ENCODE data around the gene C1QTNF6.

DNA sequence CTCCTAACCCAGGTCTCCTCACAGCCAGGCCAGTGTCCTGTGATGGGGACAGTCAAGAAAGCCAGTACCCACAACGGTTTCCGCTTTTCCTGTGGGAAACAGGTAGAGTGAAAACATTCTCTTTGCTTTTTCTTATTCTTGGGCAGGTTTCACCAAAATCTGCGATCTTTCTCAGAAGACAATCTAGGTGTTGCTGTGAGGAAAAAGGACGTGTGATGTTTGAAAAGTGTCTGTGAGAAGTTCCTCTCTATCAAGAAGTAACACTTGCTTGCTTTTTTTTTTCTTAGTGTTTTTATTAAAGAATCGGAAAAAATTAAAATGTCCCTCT, 29.1 kb downstream of the C1QTNF6 start:
- TF ChIP-seq, protein P1, sequence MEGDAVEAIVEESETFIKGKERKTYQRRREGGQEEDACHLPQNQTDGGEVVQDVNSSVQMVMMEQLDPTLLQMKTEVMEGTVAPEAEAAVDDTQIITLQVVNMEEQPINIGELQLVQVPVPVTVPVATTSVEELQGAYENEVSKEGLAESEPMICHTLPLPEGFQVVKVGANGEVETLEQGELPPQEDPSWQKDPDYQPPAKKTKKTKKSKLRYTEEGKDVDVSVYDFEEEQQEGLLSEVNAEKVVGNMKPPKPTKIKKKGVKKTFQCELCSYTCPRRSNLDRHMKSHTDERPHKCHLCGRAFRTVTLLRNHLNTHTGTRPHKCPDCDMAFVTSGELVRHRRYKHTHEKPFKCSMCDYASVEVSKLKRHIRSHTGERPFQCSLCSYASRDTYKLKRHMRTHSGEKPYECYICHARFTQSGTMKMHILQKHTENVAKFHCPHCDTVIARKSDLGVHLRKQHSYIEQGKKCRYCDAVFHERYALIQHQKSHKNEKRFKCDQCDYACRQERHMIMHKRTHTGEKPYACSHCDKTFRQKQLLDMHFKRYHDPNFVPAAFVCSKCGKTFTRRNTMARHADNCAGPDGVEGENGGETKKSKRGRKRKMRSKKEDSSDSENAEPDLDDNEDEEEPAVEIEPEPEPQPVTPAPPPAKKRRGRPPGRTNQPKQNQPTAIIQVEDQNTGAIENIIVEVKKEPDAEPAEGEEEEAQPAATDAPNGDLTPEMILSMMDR (IDR thresholded peaks at IDR 0.05), result no peak
- TF ChIP-seq FOXM1 (IDR thresholded peaks at IDR 0.05; ENCODE audit: low read depth) (no peak), NRF1 (IDR thresholded peaks at IDR 0.05; ENCODE audit: low read depth, low read length) (no peak), RAD21 (IDR thresholded peaks at IDR 0.05; ENCODE audit: low read length) (no peak), RFX5 (IDR thresholded peaks at IDR 0.05; ENCODE audit: low read length) (no peak)
